ENCODE data around the gene APOA5.
"Not testable (repeated sequence)": the region's sequence is repeated elsewhere in the genome, so short reads cannot be mapped to it uniquely, and the experiment has no call there.

Gene APOA5, protein sequence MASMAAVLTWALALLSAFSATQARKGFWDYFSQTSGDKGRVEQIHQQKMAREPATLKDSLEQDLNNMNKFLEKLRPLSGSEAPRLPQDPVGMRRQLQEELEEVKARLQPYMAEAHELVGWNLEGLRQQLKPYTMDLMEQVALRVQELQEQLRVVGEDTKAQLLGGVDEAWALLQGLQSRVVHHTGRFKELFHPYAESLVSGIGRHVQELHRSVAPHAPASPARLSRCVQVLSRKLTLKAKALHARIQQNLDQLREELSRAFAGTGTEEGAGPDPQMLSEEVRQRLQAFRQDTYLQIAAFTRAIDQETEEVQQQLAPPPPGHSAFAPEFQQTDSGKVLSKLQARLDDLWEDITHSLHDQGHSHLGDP

DNA sequence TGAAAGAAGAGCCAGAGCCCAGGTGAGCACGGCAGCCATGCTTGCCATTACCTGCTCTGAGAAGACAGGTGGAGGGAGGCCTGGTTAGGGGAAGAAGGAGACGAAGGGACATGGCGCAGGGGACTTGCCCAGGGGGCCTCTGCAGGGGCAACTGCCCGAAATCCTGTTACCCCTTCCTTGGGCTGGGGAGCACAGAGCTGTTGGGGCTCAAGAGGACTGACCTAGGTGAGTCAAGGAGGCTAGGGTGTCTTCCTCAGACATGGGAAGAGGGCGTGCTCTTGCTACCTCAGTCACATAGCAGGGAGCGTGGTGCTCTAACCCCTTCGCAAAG lies at the start of gene APOA5:
Gene APOA5, minus strand, starts transcription at position 67 of the 331 bp plus-strand sequence. Its CDS starts 19 bp downstream, at position 48.
- DNase-seq (ENCODE audit: low spot score) = no peak

DNA sequence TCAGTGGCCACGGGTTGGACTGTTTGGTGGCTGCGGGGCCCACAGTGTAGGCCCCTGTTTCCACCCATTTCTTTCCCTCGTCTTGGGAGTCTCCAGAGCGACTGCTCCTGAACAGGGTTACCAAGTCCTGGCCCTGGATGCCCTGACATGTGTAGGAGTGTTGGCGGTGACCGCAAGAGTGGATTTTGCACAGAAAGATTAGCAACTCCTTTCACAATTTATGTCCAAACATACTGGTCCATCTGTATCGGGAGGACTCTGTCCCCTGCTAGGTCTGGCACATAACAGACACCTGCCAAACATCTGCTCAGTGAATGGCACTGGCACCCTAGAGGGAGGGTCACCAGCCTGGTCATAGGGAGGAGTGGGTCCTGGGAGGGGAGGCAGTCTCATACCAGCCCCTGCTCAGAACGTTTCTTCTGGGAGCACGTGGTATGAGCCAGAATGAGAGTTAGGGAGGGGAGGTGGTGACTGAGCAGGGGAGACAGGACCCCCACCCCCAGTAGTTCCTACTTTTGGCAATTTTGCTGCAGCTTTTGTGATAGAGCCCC lies 49.1 kb upstream of the APOA5 start:
- no peak for DNase-seq (ENCODE audit: low spot score)

DNA sequence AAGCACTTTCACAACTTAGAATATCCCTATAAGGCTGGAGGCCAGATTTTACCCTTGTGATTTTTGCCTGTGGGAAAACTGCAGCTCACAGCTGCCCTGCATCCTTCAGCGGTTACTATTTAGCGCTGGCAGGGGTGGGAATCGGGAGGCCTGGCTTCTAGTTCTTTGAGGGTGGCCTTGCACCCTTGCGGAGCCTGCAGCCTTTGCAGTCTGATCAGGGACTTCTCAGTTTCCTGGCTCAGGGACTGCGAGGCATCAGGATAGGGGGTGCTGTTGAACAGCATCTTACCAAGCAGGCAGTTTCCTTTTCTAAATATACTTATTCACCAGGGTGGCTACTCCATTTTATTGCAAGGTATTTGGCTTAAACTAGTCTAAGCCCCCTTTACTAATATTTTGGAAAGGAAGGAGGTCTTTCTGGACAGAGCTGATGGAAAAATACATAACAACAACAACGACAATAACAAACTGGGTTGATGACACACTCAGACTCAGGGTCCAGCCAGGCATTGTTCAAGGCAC lies 48.6 kb upstream of the APOA5 start:
- DNase-seq (ENCODE audit: low spot score) = no peak

DNA sequence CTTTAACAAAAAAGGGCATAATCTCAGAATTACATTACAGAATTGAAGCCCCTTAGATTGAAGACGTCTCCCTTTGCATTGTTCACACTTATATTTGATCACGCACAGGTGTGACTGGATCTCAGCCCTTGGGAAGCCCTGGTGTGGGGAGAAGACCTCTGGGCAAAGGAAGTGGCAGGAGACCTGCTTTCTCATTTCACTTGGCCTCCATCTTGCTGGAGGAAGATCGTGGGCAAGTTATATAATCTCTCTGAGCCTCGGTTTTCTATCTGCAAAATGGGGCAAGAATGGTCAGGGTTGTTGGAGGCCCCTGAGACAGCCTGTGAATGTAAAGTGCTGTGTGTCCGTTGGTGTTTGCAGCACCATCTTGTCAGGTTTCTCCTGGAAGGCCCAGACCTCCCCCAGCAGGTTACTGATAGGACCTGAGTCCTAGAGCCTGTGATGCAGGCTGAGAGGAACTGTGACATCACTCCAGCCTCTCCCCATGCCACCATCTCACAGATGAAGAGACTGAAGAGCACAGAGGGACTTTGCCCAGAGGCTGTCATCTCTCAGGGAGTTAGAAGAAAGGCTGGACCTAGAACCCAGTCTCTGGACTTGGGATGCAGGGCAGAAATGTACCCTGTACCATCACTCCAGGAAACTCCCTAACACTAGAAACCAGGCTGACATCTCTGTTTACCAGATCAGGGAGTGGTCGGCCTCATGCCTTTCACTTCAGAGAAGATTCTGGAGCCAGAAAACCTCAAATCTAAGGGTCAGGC lies 46.8 kb upstream of the APOA5 start:
- no peak for DNase-seq (ENCODE audit: low spot score)

DNA sequence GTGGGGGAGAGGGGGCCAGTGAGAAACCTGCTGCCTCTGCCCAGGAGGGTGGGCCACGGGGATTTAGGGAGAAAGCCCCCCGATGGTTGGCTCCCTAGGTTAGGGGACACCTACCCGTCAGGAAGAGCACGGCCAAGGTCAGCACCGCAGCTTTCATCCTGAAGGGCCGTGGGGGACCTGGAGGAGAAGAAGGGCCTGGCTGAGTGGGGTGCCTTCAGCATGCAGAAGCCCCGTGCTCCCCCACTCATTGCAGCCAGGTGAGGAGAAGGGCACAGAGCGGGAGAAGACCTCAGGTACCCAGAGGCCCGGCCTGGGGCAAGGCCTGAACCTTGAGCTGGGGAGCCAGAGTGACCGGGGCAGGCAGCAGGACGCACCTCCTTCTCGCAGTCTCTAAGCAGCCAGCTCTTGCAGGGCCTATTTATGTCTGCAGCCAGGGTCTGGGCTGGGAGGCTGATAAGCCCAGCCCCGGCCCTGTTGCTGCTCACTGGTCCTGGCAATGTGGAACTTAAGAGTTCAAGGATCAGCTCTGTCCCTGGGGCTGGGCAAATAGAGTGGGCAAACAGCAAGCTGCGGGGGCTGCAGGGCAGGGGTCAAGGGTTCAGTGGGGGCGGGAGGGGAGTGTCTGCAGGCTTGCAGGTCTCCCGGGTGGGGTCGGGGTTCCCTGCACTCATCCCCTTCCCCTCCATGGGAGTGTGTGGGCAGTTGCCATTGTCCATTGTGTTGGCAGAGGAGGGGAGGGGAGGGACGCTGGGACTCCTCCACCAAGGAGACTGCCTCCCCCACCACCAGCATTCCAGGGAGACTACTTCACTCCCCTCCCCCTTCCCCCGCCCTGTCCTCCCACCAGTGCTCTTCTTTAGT lies 45.8 kb upstream of the APOA5 start, which contains the start of gene APOA1:
Gene APOA1, minus strand, starts transcription at position 392 of the 861 bp plus-strand sequence. Its CDS starts 235 bp downstream, at position 157.
- DNase-seq (ENCODE audit: low spot score) = no peak

DNA sequence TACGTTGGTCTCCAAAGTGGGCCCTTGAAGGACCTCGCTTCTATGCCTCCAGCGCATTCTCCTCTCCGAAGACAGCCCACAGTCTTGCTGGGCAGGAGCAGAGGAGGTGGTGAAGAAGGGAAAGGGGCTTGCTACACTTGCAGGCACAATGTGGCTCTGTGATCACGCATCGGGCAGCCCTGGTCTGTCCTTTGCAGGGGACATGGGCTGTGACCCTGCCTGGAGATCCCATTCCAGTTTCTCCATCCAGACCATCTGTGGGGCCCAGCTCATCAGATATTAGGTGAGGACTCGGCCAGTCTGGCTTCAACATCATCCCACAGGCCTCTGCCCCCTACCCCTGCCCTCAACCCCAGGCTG lies 44.9 kb upstream of the APOA5 start:
- DNase-seq (ENCODE audit: low spot score) = no peak

DNA sequence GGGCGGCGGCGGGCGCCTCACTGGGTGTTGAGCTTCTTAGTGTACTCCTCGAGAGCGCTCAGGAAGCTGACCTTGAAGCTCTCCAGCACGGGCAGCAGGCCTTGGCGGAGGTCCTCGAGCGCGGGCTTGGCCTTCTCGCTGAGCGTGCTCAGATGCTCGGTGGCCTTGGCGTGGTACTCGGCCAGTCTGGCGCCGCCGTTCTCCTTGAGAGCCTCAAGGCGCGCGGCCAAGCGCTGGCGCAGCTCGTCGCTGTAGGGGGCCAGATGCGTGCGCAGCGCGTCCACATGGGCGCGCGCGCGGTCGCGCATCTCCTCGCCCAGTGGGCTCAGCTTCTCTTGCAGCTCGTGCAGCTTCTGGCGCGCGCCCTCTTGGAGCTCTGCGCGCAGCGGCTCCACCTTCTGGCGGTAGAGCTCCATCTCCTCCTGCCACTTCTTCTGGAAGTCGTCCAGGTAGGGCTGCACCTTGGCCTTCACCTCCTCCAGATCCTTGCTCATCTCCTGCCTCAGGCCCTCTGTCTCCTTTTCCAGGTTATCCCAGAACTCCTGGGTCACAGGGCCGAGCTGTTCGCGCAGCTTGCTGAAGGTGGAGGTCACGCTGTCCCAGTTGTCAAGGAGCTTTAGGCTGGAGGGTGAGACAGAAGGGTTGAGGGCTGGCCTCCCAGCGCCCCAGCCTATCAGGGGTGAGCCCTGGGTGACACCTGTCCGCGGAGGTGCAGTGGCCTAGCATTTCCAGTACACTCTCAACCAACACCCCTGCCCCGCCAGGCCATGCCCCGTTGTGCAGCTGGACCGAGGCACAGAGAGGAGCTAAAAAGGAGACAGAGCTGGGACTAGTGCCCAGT lies 44.3 kb upstream of the APOA5 start:
- DNase-seq (ENCODE audit: low spot score) = peak; percentile 85

DNA sequence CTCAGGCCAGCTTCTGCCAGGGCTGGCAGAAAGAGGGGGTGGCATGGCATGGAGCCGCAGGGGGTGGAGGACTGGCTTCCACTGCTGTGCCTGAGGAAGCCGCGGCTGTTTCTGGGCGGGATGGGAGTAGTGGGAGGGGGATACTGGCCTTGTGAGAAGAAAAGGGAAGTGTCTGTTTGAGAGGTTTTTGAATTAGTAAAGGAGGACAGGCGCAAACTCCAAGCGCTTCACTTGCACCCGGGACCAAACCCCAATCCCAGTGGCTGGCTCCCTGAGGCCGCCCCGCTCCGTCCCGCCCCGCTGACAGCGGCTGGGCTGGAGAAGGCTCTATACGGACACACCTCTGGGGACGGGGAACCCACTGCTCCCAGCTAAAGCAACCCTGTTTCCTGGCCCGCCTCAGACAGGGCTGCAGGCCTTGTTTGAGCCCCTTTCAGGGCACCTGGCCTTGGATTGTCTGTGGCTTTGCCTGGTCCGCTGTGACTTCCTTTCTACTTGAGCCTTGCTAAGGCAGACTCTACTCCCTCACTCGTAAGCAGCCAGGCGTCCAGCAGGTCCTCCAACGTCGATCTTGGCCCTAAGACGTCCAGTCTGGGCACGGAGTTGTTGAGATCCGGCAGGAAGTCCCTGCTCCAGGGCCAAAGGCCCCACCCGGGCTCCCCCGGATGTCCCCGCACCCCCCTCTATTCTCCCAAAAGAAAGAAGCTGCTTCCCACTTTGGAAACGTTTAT lies 43.5 kb upstream of the APOA5 start:
- DNase-seq (ENCODE audit: low spot score) = no peak

DNA sequence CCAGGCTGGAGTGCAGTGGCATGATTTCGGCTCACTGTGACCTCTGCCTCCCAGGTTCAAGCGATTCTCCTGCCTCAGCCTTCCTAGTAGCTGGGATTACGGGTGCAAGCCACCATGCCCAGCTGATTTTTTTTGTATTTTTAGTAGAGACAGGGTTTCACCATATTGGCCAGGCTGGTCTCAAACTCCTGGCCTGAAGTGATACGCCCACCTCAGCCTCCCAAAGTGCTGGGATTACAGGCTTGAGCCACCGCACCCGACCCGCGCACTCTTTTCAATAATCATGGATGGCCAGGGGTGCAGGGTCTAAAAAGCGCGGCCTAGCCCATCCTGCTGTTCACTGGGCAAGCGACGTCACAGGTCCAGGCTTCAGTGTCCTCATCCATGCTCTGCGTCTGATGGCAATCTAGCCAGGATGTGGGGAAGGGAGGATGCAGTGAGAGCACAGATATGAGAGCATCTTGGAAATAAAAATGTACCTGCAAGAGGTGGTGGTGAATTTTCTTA lies 42.9 kb upstream of the APOA5 start:
- not testable (repeated sequence) for DNase-seq (ENCODE audit: low spot score)

DNA sequence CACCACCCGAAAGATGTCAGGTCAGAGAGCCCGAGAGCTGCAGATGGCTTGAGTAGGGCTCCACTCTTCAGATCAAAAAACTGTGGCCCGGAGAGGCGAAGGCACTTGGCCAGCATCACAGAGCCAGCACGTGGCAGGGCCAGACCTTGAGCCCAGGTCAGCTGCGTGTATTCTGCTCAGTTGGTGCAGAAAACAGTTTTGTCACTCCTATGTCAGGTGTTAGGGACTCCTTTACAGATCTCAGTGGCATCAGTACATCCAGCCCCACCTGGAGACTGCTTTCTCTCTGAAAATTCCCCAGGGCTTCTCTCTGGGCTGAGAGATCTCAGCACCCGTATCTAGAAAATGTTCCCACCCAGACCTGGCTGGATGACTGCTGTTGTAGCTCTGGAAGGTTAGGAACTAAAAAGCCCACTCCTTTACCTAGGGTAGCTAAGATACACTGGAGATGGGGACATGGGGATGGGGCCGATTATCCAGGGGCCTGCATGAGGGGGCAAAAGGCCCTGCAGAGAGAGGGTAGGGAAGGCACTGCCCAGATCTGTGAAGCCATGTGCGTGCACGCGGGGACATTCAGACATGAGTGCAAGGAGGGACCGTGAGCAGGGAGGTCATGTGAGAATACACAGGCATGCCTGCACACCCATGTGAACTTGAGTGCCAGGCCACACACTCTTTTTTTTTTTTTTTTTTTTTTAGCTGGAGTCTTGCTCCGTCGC lies 42.3 kb upstream of the APOA5 start:
- no peak for DNase-seq (ENCODE audit: low spot score)

DNA sequence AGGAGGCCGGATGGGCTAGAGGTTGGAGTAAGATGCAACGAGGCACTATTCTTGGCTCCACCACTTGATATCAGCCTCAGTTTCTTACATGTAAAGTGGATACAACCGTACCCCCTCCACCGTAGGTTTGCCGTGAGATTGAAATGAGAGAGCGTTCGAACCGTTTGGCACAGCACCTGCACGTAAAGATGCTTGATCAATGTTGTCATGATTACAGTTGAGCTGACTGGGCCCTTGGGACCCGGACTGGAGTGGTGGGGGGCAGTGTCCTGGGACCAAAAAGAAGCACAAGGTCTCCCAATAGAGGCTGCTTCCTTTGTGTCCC lies 41.8 kb upstream of the APOA5 start:
- no peak for DNase-seq (ENCODE audit: low spot score)

DNA sequence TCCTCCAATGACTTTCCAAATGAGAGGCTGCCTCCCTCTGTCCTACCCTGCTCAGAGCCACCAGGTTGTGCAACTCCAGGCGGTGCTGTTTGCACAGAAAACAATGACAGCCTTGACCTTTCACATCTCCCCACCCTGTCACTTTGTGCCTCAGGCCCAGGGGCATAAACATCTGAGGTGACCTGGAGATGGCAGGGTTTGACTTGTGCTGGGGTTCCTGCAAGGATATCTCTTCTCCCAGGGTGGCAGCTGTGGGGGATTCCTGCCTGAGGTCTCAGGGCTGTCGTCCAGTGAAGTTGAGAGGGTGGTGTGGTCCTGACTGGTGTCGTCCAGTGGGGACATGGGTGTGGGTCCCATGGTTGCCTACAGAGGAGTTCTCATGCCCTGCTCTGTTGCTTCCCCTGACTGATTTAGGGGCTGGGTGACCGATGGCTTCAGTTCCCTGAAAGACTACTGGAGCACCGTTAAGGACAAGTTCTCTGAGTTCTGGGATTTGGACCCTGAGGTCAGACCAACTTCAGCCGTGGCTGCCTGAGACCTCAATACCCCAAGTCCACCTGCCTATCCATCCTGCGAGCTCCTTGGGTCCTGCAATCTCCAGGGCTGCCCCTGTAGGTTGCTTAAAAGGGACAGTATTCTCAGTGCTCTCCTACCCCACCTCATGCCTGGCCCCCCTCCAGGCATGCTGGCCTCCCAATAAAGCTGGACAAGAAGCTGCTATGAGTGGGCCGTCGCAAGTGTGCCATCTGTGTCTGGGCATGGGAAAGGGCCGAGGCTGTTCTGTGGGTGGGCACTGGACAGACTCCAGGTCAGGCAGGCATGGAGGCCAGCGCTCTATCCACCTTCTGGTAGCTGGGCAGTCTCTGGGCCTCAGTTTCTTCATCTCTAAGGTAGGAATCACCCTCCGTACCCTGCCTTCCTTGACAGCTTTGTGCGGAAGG lies 40.9 kb upstream of the APOA5 start:
- DNase-seq (ENCODE audit: low spot score) = no peak

DNA sequence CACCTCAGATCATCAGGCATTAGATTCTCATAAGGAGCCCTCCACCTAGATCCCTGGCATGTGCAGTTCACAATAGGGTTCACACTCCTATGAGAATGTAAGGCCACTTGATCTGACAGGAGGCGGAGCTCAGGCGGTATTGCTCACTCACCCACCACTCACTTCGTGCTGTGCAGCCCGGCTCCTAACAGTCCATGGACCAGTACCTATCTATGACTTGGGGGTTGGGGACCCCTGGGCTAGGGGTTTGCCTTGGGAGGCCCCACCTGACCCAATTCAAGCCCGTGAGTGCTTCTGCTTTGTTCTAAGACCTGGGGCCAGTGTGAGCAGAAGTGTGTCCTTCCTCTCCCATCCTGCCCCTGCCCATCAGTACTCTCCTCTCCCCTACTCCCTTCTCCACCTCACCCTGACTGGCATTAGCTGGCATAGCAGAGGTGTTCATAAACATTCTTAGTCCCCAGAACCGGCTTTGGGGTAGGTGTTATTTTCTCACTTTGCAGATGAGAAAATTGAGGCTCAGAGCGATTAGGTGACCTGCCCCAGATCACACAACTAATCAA lies 40.2 kb upstream of the APOA5 start:
- DNase-seq (ENCODE audit: low spot score) = no peak

DNA sequence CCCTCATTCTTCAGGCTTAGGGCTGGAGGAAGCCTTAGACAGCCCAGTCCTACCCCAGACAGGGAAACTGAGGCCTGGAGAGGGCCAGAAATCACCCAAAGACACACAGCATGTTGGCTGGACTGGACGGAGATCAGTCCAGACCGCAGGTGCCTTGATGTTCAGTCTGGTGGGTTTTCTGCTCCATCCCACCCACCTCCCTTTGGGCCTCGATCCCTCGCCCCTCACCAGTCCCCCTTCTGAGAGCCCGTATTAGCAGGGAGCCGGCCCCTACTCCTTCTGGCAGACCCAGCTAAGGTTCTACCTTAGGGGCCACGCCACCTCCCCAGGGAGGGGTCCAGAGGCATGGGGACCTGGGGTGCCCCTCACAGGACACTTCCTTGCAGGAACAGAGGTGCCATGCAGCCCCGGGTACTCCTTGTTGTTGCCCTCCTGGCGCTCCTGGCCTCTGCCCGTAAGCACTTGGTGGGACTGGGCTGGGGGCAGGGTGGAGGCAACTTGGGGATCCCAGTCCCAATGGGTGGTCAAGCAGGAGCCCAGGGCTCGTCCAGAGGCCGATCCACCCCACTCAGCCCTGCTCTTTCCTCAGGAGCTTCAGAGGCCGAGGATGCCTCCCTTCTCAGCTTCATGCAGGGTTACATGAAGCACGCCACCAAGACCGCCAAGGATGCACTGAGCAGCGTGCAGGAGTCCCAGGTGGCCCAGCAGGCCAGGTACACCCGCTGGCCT lies 38.7 kb upstream of the APOA5 start:
- DNase-seq (ENCODE audit: low spot score) = no peak

DNA sequence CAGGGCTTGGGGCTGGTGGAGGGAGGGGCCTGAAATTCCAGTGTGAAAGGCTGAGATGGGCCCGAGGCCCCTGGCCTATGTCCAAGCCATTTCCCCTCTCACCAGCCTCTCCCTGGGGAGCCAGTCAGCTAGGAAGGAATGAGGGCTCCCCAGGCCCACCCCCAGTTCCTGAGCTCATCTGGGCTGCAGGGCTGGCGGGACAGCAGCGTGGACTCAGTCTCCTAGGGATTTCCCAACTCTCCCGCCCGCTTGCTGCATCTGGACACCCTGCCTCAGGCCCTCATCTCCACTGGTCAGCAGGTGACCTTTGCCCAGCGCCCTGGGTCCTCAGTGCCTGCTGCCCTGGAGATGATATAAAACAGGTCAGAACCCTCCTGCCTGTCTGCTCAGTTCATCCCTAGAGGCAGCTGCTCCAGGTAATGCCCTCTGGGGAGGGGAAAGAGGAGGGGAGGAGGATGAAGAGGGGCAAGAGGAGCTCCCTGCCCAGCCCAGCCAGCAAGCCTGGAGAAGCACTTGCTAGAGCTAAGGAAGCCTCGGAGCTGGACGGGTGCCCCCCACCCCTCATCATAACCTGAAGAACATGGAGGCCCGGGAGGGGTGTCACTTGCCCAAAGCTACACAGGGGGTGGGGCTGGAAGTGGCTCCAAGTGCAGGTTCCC lies 38.0 kb upstream of the APOA5 start, which contains the start of gene APOC3:
Gene APOC3, plus strand, starts transcription at position 383 of the 659 bp plus-strand sequence. CDS start 676 bp downstream, outside the sequence.
- no peak for DNase-seq (ENCODE audit: low spot score)

DNA sequence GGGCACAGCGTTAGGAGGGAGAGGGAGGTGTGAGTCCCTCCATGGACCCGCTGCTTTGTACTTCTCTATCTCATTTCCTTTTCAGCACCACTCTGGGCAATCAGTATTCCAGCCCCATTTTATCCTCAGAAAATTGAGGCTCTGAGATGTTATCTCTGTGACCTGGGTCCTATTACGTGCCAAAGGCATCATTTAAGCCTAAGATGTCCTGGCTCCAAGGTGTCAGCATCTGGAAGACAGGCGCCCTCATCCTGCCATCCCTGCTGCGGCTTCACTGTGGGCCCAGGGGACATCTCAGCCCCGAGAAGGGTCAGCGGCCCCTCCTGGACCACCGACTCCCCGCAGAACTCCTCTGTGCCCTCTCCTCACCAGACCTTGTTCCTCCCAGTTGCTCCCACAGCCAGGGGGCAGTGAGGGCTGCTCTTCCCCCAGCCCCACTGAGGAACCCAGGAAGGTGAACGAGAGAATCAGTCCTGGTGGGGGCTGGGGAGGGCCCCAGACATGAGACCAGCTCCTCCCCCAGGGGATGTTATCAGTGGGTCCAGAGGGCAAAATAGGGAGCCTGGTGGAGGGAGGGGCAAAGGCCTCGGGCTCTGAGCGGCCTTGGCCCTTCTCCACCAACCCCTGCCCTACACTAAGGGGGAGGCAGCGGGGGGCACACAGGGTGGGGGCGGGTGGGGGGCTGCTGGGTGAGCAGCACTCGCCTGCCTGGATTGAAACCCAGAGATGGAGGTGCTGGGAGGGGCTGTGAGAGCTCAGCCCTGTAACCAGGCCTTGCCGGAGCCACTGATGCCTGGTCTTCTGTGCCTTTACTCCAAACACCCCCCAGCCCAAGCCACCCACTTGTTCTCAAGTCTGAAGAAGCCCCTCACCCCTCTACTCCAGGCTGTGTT lies 37.2 kb upstream of the APOA5 start:
- no peak for DNase-seq (ENCODE audit: low spot score)

Data from activated CD4-positive, alpha-beta T cell treated with anti-CD3 and anti-CD28 coated beads, Interleukin-2, Interleukin-4, amounts not matched to agents 100 ng/mL and 50 ng/mL, durations not matched to agents 16 hours and 8 hours (primary cell).